Thyroid gland (tissue), 4 donors: ENCODE results near the gene SLC25A13.

Experiments
- POLR2A ChIP-seq, 2 donors: fragments of 450-650 bp; IDR thresholded peaks; one replicate each; pipeline ENCODE4 v1.6.1; 2017; ENCODE audit warnings: antibody characterized with exemption in 2 of 2, mild to moderate bottlenecking in 2 of 2, moderate library complexity in 1 of 2
- TF ChIP-seq, protein P1 (sequence below), 6 experiments: fragments of 200-600 bp in 3 of 6; fragments of 450-650 bp in 3 of 6; sonication (generic) in 3 of 6; IDR thresholded peaks; one replicate each; pipeline ENCODE4 v1.5.1; 2016 to 2019; ENCODE audit warnings: antibody characterized with exemption in 6 of 6, mild to moderate bottlenecking in 2 of 6, inconsistent platforms in 1 of 6, moderate library complexity in 1 of 6

DNA sequence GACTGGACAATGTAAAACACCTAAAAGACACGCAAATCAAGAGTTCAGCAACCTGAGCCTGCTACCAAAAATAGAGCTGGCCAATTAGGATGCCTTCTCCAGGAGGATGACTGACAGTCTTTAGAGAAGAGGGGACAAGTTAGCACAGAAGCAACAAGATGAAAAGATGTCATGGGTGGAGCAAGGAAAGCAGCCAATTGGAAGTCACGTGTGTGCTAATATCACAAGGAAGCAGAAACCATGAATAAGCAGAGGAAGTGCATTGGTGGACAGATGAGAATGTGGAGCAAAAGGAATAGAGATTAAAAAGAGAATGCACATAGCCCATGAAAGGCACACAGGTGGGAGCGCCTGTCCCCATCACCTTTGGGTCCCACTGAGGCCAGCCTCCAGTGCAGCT is 148.1 kb downstream of the SLC25A13 start:
- TF ChIP-seq, protein P1, sequence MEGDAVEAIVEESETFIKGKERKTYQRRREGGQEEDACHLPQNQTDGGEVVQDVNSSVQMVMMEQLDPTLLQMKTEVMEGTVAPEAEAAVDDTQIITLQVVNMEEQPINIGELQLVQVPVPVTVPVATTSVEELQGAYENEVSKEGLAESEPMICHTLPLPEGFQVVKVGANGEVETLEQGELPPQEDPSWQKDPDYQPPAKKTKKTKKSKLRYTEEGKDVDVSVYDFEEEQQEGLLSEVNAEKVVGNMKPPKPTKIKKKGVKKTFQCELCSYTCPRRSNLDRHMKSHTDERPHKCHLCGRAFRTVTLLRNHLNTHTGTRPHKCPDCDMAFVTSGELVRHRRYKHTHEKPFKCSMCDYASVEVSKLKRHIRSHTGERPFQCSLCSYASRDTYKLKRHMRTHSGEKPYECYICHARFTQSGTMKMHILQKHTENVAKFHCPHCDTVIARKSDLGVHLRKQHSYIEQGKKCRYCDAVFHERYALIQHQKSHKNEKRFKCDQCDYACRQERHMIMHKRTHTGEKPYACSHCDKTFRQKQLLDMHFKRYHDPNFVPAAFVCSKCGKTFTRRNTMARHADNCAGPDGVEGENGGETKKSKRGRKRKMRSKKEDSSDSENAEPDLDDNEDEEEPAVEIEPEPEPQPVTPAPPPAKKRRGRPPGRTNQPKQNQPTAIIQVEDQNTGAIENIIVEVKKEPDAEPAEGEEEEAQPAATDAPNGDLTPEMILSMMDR (IDR thresholded peaks at IDR 0.05) = no peak
- TF ChIP-seq POLR2A (IDR thresholded peaks at IDR 0.05) = no peak
